HEK293T (cell line): ENCODE results near the gene JCHAIN.

ENCODE experiments used
- ARNT ChIP-seq: fragments of 450-650 bp; IDR thresholded peaks from 2 replicates; pipeline ENCODE4 v1.6.1; 2017; ENCODE audit warnings: mild to moderate bottlenecking
- BHLHE40 ChIP-seq: fragments of 450-650 bp; IDR thresholded peaks from 2 replicates; pipeline ENCODE4 v1.6.1; 2016; ENCODE audit warnings: mild to moderate bottlenecking, moderate library complexity, borderline replicate concordance
- CTBP1 ChIP-seq: fragments of 450-650 bp; IDR thresholded peaks from 2 replicates; pipeline ENCODE4 v1.6.1; 2016; ENCODE audit warnings: borderline replicate concordance
- FOXA1 ChIP-seq: fragments of 450-650 bp; IDR thresholded peaks from 2 replicates; pipeline ENCODE4 v1.6.1; 2016; ENCODE audit warnings: mild to moderate bottlenecking
- FOXK2 ChIP-seq: fragments of 450-650 bp; IDR thresholded peaks from 2 replicates; pipeline ENCODE4 v1.6.1; 2016; ENCODE audit warnings: mild to moderate bottlenecking
- FOXM1 ChIP-seq: fragments of 450-650 bp; IDR thresholded peaks from 2 replicates; pipeline ENCODE4 v1.6.1; 2017; ENCODE audit warnings: mild to moderate bottlenecking, borderline replicate concordance
- HDGF ChIP-seq: fragments of 450-650 bp; IDR thresholded peaks from 2 replicates; pipeline ENCODE4 v1.6.1; 2017; ENCODE audit warnings: antibody characterized with exemption, borderline replicate concordance
- L3MBTL2 ChIP-seq: fragments of 450-650 bp; conservative IDR thresholded peaks from 2 replicates; pipeline ENCODE4 v1.6.1; 2016; ENCODE audit warnings: mild to moderate bottlenecking
- LEF1 ChIP-seq: fragments of 450-650 bp; IDR thresholded peaks from 2 replicates; pipeline ENCODE4 v1.6.1; 2017; ENCODE audit warnings: mild to moderate bottlenecking, borderline replicate concordance
- NFRKB ChIP-seq: fragments of 450-650 bp; IDR thresholded peaks from 2 replicates; pipeline ENCODE4 v1.6.1; 2016; ENCODE audit warnings: mild to moderate bottlenecking, moderate library complexity
- SP1 ChIP-seq: fragments of 450-650 bp; IDR thresholded peaks from 2 replicates; pipeline ENCODE4 v1.6.1; 2017
- SUZ12 ChIP-seq: fragments of 450-650 bp; IDR thresholded peaks from 2 replicates; pipeline ENCODE4 v1.6.1; 2016; ENCODE audit warnings: mild to moderate bottlenecking
- TARDBP ChIP-seq: fragments of 450-650 bp; IDR thresholded peaks from 2 replicates; pipeline ENCODE4 v1.6.1; 2016

DNA sequence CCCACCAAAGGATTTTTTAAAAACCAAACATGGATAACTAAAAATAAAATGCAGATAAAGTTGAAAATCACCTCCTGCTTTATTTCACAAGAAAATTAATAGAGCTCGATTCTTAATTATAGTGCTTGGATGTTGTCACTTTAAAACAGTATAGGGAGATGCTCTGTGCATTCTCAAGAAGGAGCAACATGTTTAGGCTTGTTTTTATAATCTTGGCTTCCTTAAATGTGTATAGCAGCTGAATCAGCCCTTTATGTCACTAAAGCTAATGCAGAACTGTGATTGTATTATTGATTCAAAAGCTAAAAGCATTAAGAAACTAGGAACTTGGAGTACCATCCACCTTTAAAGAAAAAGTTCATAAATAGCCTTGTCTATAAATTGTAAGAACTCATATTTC lies 35.0 kb upstream of the JCHAIN start:
- TF ChIP-seq FOXM1 (no peak), LEF1 (no peak), L3MBTL2 (no peak), SUZ12 (no peak), BHLHE40 (no peak), NFRKB (no peak), SP1 (no peak), TARDBP (no peak), FOXK2 (no peak), FOXA1 (no peak), CTBP1 (no peak), HDGF (no peak), ARNT (no peak)
